ENCODE data around the gene TCF3.
"Not testable (repeated sequence)": the region's sequence is repeated elsewhere in the genome, so short reads cannot be mapped to it uniquely, and the experiment has no call there.

Gene TCF3

DNA sequence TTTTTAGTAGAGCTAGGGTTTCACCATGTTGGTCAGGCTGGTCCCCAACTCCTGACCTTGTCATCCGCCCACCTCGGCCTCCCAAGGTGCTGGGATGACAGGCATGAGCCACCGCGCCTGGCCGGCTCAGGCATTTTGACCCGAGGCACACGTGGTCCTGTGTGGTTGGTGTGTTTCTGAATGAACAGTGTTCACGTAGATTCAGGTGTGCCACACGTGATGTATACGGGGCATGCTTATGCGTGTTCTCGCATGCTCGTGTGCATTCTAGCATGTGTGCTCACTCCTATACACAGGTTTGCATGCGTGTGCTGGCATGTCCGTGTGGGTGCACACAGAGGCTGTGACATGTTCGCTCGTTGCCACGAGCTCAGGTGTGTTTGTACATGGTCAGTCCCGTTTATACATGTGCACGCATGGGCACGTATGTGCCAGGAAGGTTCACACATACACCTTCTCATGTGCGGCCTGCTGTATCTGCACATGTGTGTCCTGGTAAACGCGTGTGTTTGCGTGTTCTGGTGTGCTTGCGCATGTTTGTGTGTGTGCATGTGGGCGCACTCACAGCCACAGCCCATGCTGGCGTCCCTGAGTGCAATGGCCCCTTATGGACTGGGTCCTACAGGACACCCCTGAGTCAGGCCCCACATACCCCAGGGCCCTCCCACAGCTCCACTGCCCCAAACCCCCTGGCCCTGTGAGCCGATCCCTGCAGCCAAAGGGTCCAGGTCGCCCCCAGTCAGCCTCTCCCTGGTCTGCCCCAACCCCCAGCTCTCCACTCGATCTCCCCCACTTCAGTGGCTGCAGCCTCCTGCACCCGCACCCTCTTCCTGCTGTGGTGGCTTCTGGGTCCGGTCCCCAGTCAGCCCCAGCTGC is 20.6 kb upstream of the TCF3 start:
- no peak for DNase-seq (ENCODE audit: low spot score)

DNA sequence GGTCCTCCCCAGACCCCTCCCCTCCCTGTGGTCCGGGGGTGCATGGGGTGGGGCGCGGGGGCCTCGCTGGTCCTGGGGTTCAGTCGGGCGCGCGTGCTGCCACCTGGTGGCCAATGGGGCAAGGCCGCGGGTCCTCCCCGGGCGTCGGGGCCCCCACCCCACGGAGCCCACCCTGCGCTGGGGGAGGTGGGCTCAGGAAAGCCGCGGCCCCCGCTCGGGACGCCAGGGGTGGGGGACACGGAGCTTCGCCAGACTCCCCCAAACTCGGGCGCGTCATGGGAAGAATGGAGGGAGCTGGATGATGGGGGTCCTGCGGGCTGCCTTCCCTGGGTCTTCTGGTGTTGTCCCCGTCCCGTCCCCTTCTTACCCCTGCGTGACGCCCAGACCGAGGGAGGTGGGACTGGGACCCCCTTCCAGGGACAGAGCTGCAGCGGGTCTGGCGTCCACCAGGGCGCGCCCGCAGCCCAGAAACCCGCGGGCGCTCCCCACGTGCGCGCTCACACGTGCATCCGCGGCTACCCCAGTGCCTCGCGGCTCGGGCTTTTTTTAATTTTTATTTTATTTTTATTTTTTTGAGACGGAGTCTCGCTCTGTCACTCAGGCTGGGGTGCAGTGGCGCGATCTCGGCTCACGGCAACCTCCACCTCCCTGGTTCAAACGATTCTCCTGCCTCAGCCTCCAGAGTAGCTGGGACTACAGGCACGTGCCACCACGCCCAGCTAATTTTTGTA is 19.8 kb upstream of the TCF3 start:
- peak; percentile 39 for DNase-seq (ENCODE audit: low spot score)

DNA sequence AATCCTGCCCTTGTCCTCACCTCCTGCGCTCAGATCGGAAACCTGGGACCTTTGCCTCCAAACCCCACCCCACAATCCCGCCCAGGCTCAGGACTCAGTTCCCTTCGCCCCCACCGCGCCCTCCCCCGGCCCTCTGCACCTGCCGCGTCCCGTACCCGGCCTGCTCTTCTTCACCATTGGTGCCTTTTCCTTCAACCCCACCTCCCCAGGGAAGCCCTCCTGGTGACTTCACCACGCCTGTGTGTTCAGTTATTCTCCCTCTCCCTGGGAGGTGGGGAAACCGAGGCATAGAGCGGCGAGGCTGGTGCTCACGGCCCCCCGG is 19.3 kb upstream of the TCF3 start:
- no peak for DNase-seq (ENCODE audit: low spot score)

GRCh38 chr19:1670747-1671146 is 18.3 kb upstream of the TCF3 start:
- DNase-seq (ENCODE audit: low spot score) = not testable (repeated sequence)

DNA sequence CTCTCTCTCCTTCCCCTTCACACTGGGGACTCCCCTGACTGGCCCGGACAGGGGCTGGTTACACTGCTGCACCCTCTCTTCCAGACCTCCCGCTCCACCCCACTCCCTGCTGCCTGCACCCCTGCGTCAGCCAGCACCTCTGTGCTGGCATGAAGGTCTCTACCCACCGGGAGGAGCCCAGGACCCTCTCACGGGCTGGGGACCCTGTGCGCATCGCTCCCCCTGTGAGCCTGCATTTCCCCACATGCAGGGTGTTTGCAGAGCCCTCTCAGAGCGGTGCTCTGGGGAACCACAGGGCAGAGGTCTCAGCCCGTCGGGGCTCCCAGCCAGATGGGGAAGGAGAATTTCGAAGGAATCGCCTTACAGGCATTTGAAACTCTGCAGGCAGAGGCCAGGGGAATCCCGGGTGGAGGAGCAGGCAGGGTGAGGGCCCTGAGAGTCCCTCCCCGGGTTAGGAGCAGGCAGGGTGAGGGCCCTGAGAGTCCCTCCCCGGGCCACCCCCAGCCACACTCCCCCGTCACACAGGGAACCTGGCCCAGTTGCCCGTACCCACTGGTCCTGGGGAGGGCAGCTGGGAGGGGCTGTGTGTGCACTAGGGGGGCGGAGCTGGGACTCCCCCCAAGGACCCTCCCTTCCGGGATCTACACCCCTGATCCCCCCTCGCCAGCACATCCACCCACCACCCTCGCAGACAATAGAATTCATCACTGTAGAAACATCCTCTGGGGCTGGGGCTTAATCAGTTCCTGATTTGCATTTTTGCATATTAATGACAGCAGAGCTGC is 16.3 kb upstream of the TCF3 start:
- no peak for DNase-seq (ENCODE audit: low spot score)

- DNase-seq (ENCODE audit: low spot score) = no peak
Observed at GRCh38 chr19:1668048-1668485, 15.7 kb upstream of the TCF3 start.

GRCh38 chr19:1665565-1666047 is 13.2 kb upstream of the TCF3 start:
- DNase-seq (ENCODE audit: low spot score) = no peak

- no peak for DNase-seq (ENCODE audit: low spot score)
Observed at GRCh38 chr19:1663852-1664251, 11.4 kb upstream of the TCF3 start.

DNA sequence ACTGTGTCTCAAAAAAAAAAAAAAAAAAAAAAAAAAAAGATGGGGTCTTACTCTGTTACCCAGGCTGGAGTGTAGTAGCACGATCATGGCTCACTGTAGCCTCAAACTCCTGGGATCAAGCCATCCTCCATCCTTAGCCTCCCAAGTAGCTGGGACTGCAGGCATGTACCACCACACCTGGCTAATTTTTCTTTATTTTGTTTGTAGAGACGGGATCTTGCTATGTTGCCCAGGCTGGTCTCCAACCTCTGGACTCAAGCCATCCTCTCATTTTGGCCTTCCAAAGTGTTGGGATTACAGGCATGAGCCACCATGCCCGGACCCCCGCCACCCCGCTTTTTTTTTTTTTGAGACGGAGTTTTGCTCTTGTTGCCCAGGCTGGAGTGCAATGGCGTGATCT is 10.8 kb upstream of the TCF3 start:
- DNase-seq (ENCODE audit: low spot score) = not testable (repeated sequence)

DNA sequence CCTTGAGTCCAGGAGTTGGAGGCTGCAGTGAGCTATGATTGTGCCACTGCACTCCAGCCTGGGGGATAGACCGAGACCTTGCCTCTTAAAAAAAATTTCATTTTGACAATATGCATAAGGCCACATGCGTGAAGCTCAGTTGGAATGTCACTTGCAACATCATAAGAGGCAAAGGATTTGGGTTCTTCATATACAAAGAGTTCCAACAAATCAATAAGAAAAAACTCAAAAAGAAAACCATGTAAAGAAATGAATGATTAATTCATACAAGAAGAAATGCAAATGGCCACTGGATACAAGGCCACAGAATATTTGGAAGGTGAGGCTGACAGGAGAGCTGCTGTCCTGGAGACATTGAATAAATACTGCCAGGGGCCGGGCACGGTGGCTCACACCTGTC is 9.6 kb upstream of the TCF3 start:
- DNase-seq (ENCODE audit: low spot score) = no peak

DNA sequence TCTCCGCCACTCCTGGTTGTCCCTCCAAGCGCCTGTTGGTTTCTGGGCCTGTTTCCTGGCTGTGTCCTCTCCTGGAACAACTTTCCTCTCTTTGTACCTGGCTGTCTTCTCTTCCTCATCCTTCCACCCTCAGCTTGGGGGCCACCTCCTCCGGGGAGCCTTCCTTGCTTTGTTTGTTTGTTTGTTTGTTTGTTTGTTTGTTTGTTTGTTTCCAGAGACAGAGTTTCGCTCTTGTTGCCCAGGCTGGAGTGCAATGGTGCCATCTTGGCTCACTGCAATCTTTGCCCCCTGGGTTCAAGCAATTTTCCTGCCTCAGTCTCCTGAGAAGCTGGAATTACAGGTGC is 6.6 kb upstream of the TCF3 start:
- no peak for DNase-seq (ENCODE audit: low spot score)

DNA sequence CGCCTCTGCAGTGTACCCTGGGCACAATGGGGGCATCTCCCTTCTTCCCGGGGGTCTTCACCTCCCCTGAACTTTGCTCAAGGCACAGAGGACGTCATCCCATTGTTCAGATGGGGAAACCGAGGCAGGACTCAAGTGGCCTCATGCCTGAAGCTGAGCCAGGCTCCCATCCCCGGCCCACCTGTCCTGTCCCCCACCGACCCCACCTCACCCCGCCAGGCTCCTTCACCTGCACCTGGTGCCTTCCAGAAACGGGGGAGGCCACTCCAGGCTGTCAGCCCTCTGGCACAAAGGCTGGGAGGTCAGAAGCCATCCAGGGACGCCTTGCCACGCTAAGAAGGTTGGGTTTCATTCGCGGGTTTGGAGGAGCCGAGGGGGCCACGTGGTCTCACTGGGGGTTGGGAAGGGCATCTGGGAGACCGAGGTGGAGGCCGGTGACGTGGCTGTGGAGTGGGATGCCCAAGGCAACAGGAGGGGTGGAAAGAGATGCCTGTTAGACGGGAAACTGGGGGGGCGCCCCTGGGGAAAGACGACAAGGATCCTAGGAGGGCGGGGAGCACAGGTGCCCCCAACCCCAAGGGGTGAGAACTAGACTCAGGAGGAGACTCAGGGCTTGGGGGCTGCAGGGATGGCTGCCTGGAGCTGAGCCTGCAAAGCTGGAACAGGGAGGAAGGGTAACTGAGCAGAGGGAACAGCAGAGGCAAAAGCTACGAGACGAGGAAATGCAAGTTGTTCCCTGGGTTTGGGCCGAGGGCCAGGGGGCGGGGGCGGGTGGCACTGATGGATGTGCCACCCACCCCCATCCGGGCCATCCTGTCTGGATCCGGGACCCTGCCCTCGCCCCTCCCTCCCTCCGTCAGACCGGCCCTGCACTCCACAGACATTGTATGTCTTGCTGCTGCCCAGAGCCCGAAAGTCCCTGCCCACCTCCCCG is 6.0 kb upstream of the TCF3 start:
- DNase-seq (ENCODE audit: low spot score) = no peak

DNA sequence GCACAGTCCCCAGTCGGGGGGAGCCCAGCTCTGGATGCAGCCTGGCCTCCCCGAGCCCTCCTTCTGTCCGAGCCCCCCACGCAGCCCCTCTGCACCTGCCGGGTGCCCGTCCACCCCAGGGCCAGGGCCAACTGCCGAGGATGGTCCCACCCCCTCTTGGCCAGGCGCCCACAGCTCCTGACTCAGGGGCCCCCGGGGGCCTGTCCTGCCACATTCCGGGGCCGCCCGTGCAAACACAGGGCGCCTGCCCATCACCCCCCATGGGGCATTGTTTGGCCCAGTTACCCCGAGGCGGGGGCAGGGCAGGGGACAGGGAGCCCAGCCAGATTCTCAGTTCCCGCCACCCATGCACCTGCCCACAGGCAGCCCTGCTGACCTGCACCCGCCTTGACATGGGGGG is 5.3 kb upstream of the TCF3 start:
- no peak for DNase-seq (ENCODE audit: low spot score)

DNA sequence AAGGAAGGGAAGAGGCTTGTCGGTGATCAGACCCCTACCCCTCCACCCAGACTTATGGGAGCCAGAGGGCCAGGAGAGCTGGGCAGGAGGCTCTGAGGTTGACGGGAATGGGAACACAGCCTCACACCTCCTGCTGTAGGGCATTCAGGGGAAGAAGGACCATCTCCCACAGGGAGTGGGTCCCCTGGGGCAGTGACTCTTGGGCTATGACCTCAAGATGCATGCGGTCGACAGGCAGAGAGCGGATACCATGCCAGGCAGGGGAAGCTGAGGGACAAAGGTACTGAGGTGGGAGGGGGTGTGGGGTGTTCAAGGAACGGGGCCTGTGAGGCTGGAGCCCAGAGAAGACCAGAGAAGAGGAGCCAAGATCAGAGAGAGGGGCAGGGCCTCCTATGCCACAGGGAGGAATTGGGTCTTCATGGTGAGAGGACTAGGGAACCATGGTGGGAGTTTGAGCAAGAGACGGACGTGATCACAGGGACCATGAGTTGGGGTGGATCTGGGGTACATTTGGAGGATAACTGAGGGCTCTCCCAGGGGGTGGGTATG is 4.6 kb upstream of the TCF3 start:
- no peak for DNase-seq (ENCODE audit: low spot score)

GRCh38 chr19:1655987-1656608 is 3.7 kb upstream of the TCF3 start:
- no peak for DNase-seq (ENCODE audit: low spot score)

DNA sequence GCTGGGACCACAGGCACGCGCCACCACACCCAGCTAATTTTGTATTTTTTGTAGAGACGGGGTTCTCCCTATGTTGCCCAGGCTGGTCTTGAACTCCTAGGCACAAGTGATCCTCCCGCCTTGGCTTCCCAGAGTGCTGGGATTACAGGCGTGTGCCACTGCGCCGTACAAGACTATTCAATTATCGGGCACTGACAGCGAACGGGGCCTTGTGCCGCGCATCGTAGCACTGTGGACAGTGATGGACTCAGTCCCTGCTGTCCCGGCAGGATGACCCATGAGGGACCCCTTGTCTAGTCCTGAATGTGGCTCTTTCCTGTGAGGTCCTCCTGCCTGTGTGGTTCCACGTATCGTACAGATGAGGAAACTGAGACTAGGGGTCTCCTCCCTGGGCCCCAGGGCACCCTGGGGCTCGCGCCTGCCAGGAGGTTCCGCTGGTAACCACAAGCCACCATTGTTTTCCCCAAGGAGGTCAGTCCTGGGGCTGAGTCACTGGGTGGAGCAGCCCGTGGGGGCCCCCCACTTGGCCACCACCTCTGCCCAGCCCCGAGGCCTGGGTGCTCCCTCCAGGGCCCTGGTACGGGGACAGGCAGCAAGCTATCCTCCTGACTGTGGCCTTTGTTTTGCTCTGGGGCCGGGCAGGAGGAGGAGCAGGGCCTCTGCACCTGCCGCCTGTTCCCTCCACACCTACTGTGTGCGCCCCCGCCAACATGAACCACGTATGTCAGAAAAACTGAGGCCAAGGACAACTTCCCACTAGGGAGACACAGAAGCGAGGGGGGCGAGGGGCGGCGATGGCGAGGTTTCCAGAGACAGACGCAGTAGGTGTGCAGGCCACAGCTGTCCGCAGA is 2.9 kb upstream of the TCF3 start:
- DNase-seq (ENCODE audit: low spot score) = no peak

GRCh38 chr19:1654178-1654792 is 1.9 kb upstream of the TCF3 start:
- no peak for DNase-seq (ENCODE audit: low spot score)

- DNase-seq (ENCODE audit: low spot score) = no peak
Observed at GRCh38 chr19:1653300-1653628, 849 bp upstream of the TCF3 start.

DNA sequence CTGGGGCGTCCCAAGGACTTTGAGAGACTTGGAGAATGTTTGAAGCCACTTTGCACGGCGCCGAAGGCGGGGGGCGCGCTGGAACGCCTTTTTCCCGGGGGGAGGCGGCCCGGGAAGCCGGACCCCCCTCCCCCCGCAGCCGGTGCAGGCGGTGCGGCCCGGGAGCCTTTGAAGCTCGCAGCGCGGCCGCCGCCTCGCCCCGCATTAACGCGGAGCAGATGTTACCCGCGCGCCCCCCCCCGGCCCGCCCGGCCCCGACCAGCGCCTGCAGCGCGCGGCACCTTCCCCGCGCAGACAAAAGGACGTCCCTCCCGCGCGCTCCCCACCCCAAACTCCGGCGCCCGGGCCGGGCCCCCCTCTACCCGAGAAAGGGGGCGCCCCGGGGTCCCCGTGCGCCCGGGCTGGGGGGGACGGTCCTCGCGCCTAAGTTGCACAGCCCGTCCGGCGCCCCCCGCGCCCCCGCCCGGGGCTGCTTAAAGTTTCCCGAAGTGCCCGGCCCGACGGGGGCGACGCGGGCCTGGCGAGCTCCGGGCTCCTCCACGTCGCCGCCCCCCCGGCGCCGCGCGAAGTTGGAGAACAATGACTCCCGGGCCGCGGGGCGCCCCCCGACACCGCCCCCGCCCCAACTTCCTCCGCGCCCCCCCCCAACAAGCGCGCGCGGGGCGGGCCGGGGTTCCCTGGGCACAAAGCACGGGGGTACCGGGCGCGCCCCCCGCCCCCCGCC is 685 bp downstream of the TCF3 start:
- peak; percentile 30 for DNase-seq (ENCODE audit: low spot score)

Data from CD4-positive, alpha-beta T cell treated with Interleukin-15 for 4 hours (primary cell).